OCI-LY3 (cell line): Measurements from ENCODE around the gene SCUBE1.

Experiments used
- H2AFZ ChIP-seq: fragments of 200-600, 300-600 bp; shearing (Covaris generic); 2 replicates; pipeline ENCODE4 v1.6.0; 2014; ENCODE audit warnings: antibody characterized with exemption, low read depth, low read length
- H3K27ac ChIP-seq: fragments of 200-600, 300-600 bp; sonication (generic); 2 replicates; pipeline ENCODE4 v1.5.1; 2014; ENCODE audit warnings: mild to moderate bottlenecking, low read length, moderate library complexity, mixed read lengths
- H3K27me3 ChIP-seq: fragments of 200-600, 300-600 bp; sonication (generic); 2 replicates; pipeline ENCODE4 v1.6.1; 2014; ENCODE audit warnings: low read depth, low read length, mixed read lengths
- H3K36me3 ChIP-seq: fragments of 200-600, 300-600 bp; sonication (generic); replicated peaks from 2 replicates; pipeline ENCODE3; 2014; ENCODE audit warnings: low read depth, low read length, mixed read lengths
- H3K4me1 ChIP-seq: fragments of 300-600, 200-600 bp; sonication (generic); 2 replicates; pipeline ENCODE4 v1.6.1; 2014; ENCODE audit warnings: low read length, mixed read lengths
- H3K4me2 ChIP-seq: fragments of 200-600, 300-600 bp; sonication (generic); 2 replicates; pipeline ENCODE4 v1.6.1; 2014; ENCODE audit warnings: low read length, mixed read lengths
- H3K4me3 ChIP-seq: fragments of 300-600, 200-600 bp; sonication (generic); 2 replicates; pipeline ENCODE4 v1.5.1; 2014; ENCODE audit warnings: antibody characterized with exemption, mild to moderate bottlenecking, low read length, moderate library complexity
- H3K79me2 ChIP-seq: fragments of 300-600, 200-600 bp; shearing (Covaris generic); 2 replicates; pipeline ENCODE4 v1.6.1; 2014; ENCODE audit warnings: mild to moderate bottlenecking, low read length, mixed read lengths
- H3K9ac ChIP-seq: fragments of 300-600, 200-600 bp; shearing (Covaris generic); 2 replicates; pipeline ENCODE4 v1.6.0; 2014; ENCODE audit warnings: mild to moderate bottlenecking, low read length, moderate library complexity
- H3K9me3 ChIP-seq: fragments of 200-600, 300-600 bp; shearing (Covaris generic); 2 replicates; pipeline ENCODE4 v1.6.1; 2014; ENCODE audit warnings: low read length, mixed read lengths; ENCODE audit not compliant: insufficient read depth
- H4K20me1 ChIP-seq: fragments of 200-600, 300-600 bp; sonication (generic); 2 replicates; pipeline ENCODE4 v1.6.1; 2016; ENCODE audit warnings: low read length, mixed read lengths; ENCODE audit not compliant: insufficient read depth
- EZH2phosphoT487 ChIP-seq: fragments of 200-600 bp; shearing (Covaris generic); IDR thresholded peaks from 2 replicates; pipeline ENCODE4 v1.6.1; 2018; ENCODE audit warnings: antibody characterized with exemption, mixed run types, low read depth
- TF ChIP-seq, protein P1 (sequence below): fragments of 200-600, 300-600 bp; sonication (generic); IDR thresholded peaks from 2 replicates; pipeline ENCODE4 v1.5.1; 2014; ENCODE audit warnings: antibody characterized with exemption, low read length, low read depth

Gene SCUBE1

DNA sequence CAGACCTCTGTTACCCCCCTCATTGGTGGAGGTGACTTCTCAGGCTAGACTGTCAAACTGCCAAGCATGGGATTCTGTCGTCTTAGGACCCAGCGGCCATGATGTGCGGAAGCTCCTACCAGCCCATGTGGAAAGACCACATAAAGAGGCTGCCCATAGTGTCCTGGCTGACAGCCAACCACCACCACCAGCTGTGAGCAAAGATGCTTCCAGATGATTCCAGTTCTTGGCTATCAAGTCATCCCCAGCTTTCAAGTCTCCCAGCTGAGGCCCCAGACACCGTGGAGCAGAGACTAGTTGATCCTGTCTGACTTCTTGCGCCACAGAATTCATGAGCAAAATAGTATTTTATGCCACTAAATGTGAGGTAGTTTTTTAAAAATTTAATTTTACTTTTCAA lies 32.9 kb downstream of the SCUBE1 start:
- no peaks in the 10 kb centered on the region for H3K79me2 ChIP-seq
- TF ChIP-seq, protein P1, sequence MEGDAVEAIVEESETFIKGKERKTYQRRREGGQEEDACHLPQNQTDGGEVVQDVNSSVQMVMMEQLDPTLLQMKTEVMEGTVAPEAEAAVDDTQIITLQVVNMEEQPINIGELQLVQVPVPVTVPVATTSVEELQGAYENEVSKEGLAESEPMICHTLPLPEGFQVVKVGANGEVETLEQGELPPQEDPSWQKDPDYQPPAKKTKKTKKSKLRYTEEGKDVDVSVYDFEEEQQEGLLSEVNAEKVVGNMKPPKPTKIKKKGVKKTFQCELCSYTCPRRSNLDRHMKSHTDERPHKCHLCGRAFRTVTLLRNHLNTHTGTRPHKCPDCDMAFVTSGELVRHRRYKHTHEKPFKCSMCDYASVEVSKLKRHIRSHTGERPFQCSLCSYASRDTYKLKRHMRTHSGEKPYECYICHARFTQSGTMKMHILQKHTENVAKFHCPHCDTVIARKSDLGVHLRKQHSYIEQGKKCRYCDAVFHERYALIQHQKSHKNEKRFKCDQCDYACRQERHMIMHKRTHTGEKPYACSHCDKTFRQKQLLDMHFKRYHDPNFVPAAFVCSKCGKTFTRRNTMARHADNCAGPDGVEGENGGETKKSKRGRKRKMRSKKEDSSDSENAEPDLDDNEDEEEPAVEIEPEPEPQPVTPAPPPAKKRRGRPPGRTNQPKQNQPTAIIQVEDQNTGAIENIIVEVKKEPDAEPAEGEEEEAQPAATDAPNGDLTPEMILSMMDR = no peak
- no peak for TF ChIP-seq EZH2phosphoT487
- H3K9ac ChIP-seq = no peak overlapping the region
- H3K4me3 ChIP-seq = no peak overlapping the region
- peaks cover 7% of the 10 kb centered on the region; the same call in 1 of the 2 replicates for H3K27me3 ChIP-seq
- no peaks in the 10 kb centered on the region for H4K20me1 ChIP-seq
- no peaks in the 10 kb centered on the region for H3K9me3 ChIP-seq
- no peak overlapping the region for H3K4me2 ChIP-seq
- H3K4me1 ChIP-seq = peaks cover 24% of the 10 kb centered on the region
- no peaks in the 10 kb centered on the region for H3K36me3 ChIP-seq
- no peak overlapping the region for H3K27ac ChIP-seq
- H2AFZ ChIP-seq = no peak overlapping the region

DNA sequence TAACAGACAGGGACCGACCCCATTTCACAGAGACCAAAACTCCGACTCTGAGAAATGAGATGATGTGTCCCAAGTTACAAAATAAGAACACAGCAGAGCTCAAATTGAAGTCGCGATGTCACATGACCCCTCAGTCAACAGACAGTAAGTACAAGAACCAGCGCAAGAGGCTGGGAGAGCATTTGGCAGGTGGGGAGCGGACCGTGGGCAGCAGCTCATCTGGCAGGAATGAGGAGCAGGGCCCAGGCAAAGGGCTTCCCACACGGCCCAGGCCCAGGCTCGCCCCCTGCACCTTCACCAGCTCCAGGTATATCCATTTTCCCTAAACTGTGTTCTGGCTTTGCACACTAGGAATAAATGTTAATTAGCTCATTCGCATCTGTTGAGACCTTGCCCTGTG lies 34.3 kb downstream of the SCUBE1 start:
- Histone ChIP-seq H3K27ac (no peak overlapping the region), H2AFZ (no peak overlapping the region), H3K27me3 (peaks cover 7% of the 10 kb centered on the region), H3K4me1 (peaks cover 10% of the 10 kb centered on the region), H3K4me3 (no peak overlapping the region), H3K9ac (no peak overlapping the region), H3K36me3 (no peaks in the 10 kb centered on the region), H3K4me2 (no peak overlapping the region), H4K20me1 (no peaks in the 10 kb centered on the region), H3K79me2 (no peaks in the 10 kb centered on the region), H3K9me3 (no peaks in the 10 kb centered on the region)
- TF ChIP-seq EZH2phosphoT487 = no peak
- TF ChIP-seq, protein P1 = no peak

DNA sequence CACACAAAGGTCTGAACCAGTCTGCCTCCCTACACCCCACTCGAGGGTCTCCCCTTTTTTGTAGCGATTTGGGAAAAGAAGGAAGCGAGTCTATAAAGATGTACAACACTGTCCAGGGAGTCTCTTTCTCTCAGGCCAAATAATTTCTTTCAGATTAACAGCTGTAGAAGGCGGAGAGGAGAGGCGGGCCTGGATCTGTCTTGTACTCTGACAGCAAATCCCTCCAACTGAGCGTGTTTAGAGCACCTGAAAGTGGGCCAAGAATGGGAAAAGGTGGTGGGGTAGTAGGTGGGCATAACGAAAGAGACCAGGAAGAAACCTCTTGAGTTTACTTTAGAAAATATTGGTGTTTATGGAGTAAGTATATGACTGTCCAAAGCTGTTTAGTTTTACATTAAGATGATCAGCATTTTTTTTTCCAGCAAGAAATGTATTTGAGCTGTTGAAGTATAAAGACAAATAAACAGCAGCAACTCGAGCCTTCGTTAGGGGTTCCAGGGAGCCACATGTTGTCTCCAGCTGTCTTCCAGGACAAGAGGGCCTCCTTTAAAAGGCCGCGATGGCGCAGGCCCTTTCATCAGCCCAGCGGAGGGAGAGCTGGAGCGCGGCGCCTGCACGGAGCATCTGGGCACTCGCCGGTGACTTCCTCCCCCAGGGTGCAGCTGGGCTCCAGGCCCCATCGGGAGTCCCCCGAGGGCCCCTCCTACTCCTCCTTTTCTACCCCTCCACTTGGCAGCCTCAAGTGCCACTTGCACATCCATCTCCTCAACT lies 34.9 kb downstream of the SCUBE1 start:
- H3K27ac ChIP-seq = no peak overlapping the region
- no peak overlapping the region for H3K4me2 ChIP-seq

DNA sequence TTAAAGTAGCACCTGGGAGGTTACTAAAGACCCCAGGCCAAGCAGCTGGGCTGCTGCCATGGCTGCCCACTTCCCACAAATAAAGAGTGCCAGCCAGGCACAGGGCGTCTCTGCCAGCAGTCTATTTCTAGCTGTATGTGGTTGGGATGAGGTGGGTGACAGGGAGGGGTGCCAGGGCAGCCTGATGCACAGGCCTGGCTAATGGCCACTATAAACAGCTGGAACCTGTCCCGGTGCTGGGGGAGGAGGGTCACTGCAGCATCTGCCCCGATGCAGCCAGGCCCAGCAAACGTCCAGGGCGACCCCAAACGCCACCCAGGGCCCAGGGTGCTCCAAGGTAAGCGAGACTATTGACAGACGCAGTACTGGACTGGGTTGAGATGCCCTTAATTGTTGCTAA lies 37.4 kb downstream of the SCUBE1 start:
- H3K27ac ChIP-seq = no peak overlapping the region
- no peak overlapping the region for H2AFZ ChIP-seq
- no peak for TF ChIP-seq EZH2phosphoT487
- TF ChIP-seq, protein P1 = no peak
- no peak overlapping the region for H3K4me3 ChIP-seq
- no peaks in the 10 kb centered on the region for H3K36me3 ChIP-seq
- H4K20me1 ChIP-seq = no peaks in the 10 kb centered on the region
- H3K4me1 ChIP-seq = no peaks in the 10 kb centered on the region
- peaks cover 21% of the 10 kb centered on the region for H3K27me3 ChIP-seq
- H3K4me2 ChIP-seq = no peak overlapping the region
- H3K9me3 ChIP-seq = no peaks in the 10 kb centered on the region
- no peak overlapping the region for H3K9ac ChIP-seq
- H3K79me2 ChIP-seq = no peaks in the 10 kb centered on the region

More for the DNA sequence above, 34.9 kb downstream of the SCUBE1 start:
- Histone ChIP-seq H2AFZ (no peak overlapping the region), H3K4me3 (no peak overlapping the region), H3K9ac (no peak overlapping the region), H3K79me2 (no peaks in the 10 kb centered on the region), H3K9me3 (no peaks in the 10 kb centered on the region), H4K20me1 (no peaks in the 10 kb centered on the region), H3K27me3 (peaks cover 7% of the 10 kb centered on the region), H3K36me3 (no peaks in the 10 kb centered on the region), H3K4me1 (peaks cover 4% of the 10 kb centered on the region)
- TF ChIP-seq, protein P1 = no peak
- TF ChIP-seq EZH2phosphoT487 = no peak
